IMR-90 (cell line): ENCODE data around the gene CPXCR1. TPM values are rescaled to one million over a fixed set of nuclear protein-coding genes. Genes with fewer than 3 reads are reported as not detected.
"Not testable (repeated sequence)": the region's sequence is repeated elsewhere in the genome, so short reads cannot be mapped to it uniquely, and the experiment has no call there.

Source experiments
- ATAC-seq: fragments of 200-7000 bp; cut with Tn5 transposase; 2 replicates; pipeline ENCODE4 v1.9.1; 2020; ENCODE audit warnings: low read depth, mild to moderate bottlenecking, moderate library complexity
- BruUV-seq: library from RNA; stranded (reverse); fragments of 400-500 nt; replicated peaks from 2 replicates; lab custom pipeline; 2021; lab: Mats Ljungman, UMichigan
- CTCF ChIA-PET: fragments of 300-600 bp; formaldehyde crosslinking; extraction: SDS; loops from one replicate; lab custom pipeline; 2021; ENCODE audit warnings: antibody characterized with exemption; lab: Yijun Ruan, JAX
- POLR2A ChIA-PET: fragments of 300-600 bp; sonication (Branson Sonifier 250); formaldehyde crosslinking; loops from one replicate; lab custom pipeline; 2022; ENCODE audit warnings: antibody characterized with exemption; ENCODE audit not compliant: unreplicated experiment; lab: Charles Lee
- DNase-seq: peaks from one replicate; pipeline ENCODE4 v3.0.0; 2013
- H2AFZ ChIP-seq: replicated peaks from 2 replicates; pipeline ENCODE3; 2013; ENCODE audit warnings: low read length, mild to moderate bottlenecking; ENCODE audit not compliant: poor library complexity
- H2AK5ac ChIP-seq: 2 replicates; pipeline ENCODE4 v1.6.1; 2013; ENCODE audit warnings: low read depth, low read length, inconsistent platforms
- H2AK9ac ChIP-seq: replicated peaks from 2 replicates; pipeline ENCODE3; 2013; ENCODE audit warnings: mild to moderate bottlenecking, low read depth, low read length, moderate library complexity; ENCODE audit not compliant: poor library complexity
- H2BK120ac ChIP-seq: 2 replicates; pipeline ENCODE4 v1.6.1; 2013; ENCODE audit warnings: low read depth, low read length, inconsistent platforms
- H2BK15ac ChIP-seq: 3 replicates; pipeline ENCODE4 v1.6.1; 2013; ENCODE audit warnings: low read depth, low read length, inconsistent platforms
- H2BK20ac ChIP-seq: 2 replicates; pipeline ENCODE4 v1.6.1; 2013; ENCODE audit warnings: low read depth, mild to moderate bottlenecking, inconsistent platforms, low read length, moderate library complexity
- H2BK5ac ChIP-seq: 2 replicates; pipeline ENCODE4 v1.6.1; 2013; ENCODE audit warnings: mild to moderate bottlenecking, low read depth, low read length, inconsistent platforms; ENCODE audit not compliant: poor library complexity, severe bottlenecking
- H3K14ac ChIP-seq: replicated peaks from 2 replicates; pipeline ENCODE4 v1.6.1; 2013; ENCODE audit warnings: low read depth, low read length, inconsistent platforms
- H3K18ac ChIP-seq: 2 replicates; pipeline ENCODE4 v1.6.1; 2013; ENCODE audit warnings: low read depth, low read length, control low read depth
- H3K23ac ChIP-seq: 2 replicates; pipeline ENCODE4 v1.6.1; 2013; ENCODE audit warnings: low read depth, low read length, inconsistent platforms
- H3K27ac ChIP-seq: 2 replicates; pipeline ENCODE4 v1.5.1; 2013; ENCODE audit warnings: mild to moderate bottlenecking, control low read depth, low read length; ENCODE audit not compliant: insufficient read depth
- H3K27me3 ChIP-seq: 2 replicates; pipeline ENCODE4 v1.6.1; 2013; ENCODE audit warnings: low read length; ENCODE audit not compliant: control insufficient read depth, insufficient read depth
- H3K36me3 ChIP-seq: 2 replicates; pipeline ENCODE4 v1.6.1; 2013; ENCODE audit warnings: low read length, mixed read lengths; ENCODE audit not compliant: control insufficient read depth, insufficient read depth
- H3K4ac ChIP-seq: 2 replicates; pipeline ENCODE4 v1.6.1; 2013; ENCODE audit warnings: low read depth, low read length, inconsistent platforms
- H3K4me1 ChIP-seq: 2 replicates; pipeline ENCODE4 v1.6.1; 2013; ENCODE audit warnings: low read length, mixed read lengths; ENCODE audit not compliant: control insufficient read depth, insufficient read depth
- H3K4me2 ChIP-seq: 2 replicates; pipeline ENCODE4 v1.6.1; 2013; ENCODE audit warnings: low read depth, mild to moderate bottlenecking, control low read depth, low read length, moderate library complexity
- H3K4me3 ChIP-seq: 2 replicates; pipeline ENCODE4 v1.5.1; 2013; ENCODE audit warnings: low read depth, mild to moderate bottlenecking, control low read depth, low read length, moderate library complexity; ENCODE audit not compliant: insufficient read depth
- H3K56ac ChIP-seq: 2 replicates; pipeline ENCODE4 v1.6.1; 2013; ENCODE audit warnings: low read length, inconsistent platforms; ENCODE audit not compliant: insufficient read depth; ENCODE audit errors: extremely low read depth
- H3K79me1 ChIP-seq, 2 experiments: 2 replicates each; pipeline ENCODE4 v1.6.1; 2013; ENCODE audit warnings: low read length in 2 of 2, inconsistent platforms in 1 of 2, low read depth in 1 of 2
- H3K9ac ChIP-seq: 2 replicates; pipeline ENCODE4 v1.6.1; 2013; ENCODE audit warnings: low read depth, low read length, control low read depth
- H3K9me1 ChIP-seq: 2 replicates; pipeline ENCODE4 v1.6.1; 2013; ENCODE audit warnings: low read length, inconsistent platforms; ENCODE audit not compliant: insufficient read depth
- H3K9me3 ChIP-seq: 2 replicates; pipeline ENCODE4 v1.6.1; 2013; ENCODE audit warnings: low read length; ENCODE audit not compliant: control insufficient read depth, insufficient read depth
- H4K20me1 ChIP-seq: 2 replicates; pipeline ENCODE4 v1.6.1; 2013; ENCODE audit warnings: low read length, inconsistent platforms; ENCODE audit not compliant: insufficient read depth
- H4K5ac ChIP-seq: 2 replicates; pipeline ENCODE4 v1.6.1; 2013; ENCODE audit warnings: mild to moderate bottlenecking, low read depth, low read length, control low read depth
- H4K8ac ChIP-seq, 2 experiments: 2 replicates each; pipeline ENCODE4 v1.6.1; 2013; ENCODE audit warnings: low read depth in 2 of 2, low read length in 2 of 2, control low read depth in 1 of 2, inconsistent platforms in 1 of 2
- H4K91ac ChIP-seq: 2 replicates; pipeline ENCODE4 v1.6.1; 2013; ENCODE audit warnings: low read depth, low read length, inconsistent platforms; ENCODE audit not compliant: insufficient read depth
- WGBS, 2 experiments: methylation state at CpG; one replicate each; pipeline versions ENCODE4 v1.1.5 to v1.1.7; 2013; ENCODE audit warnings: missing lambda C conversion rate in 2 of 2; ENCODE audit not compliant: insufficient read length in 1 of 2; ENCODE audit errors: extremely low coverage in 2 of 2; 5-methylcytosine and 5-hydroxymethylcytosine counted together
- dilution Hi-C: fragments of 300-500 bp; cut with HindIII; formaldehyde crosslinking; loops from one replicate; pipeline ENCODE4 v1.14.3; 2018; ENCODE audit warnings: low sequenced_read_pairs; ENCODE audit not compliant: unreplicated experiment
- in situ Hi-C: fragments of 300-500 bp; cut with MboI; formaldehyde crosslinking; loops from 3 replicates; pipeline ENCODE4 v1.14.3; 2019; ENCODE audit warnings: low sequenced_read_pairs, inconsistent platforms, mixed read lengths
- intact Hi-C: fragments of 100-400 bp; cut with micrococcal nuclease; formaldehyde crosslinking; loops from 2 replicates; pipeline ENCODE4 v1.10.0; 2022
- polyA plus RNA-seq, 3 experiments: library from polyadenylated mRNA; depleted of rRNA; stranded (reverse); fragments of >200 nt; gene quantifications; 2 replicates each; pipeline ENCODE4 v1.2.3, GENCODE V29; 2012; ENCODE audit warnings: low replicate concordance in 1 of 3
- total RNA-seq: library from RNA; depleted of rRNA; stranded (reverse); fragments of >200 nt; gene quantifications from 2 replicates; pipeline ENCODE4 v1.2.3, GENCODE V29; 2012

CPXCR1 gene
- total and polyA plus RNA-seq, 2 of the 4 experiments (the other 2 are of a cell fraction) = not detected

GRCh38 chrX:88746215-88746614 is 810 bp upstream of the CPXCR1 start:
- ATAC-seq, POLR2A ChIA-PET, H3K4me2 ChIP-seq, H3K4ac ChIP-seq, H3K23ac ChIP-seq, H4K8ac ChIP-seq, H4K5ac ChIP-seq, in situ Hi-C loops, H4K91ac ChIP-seq, H3K27me3 ChIP-seq, H4K20me1 ChIP-seq, H3K56ac ChIP-seq, H3K9ac ChIP-seq, H3K9me1 ChIP-seq, H2BK15ac ChIP-seq, CTCF ChIA-PET, intact Hi-C loops, BruUV-seq, H3K79me1 ChIP-seq, H3K18ac ChIP-seq, dilution Hi-C loops, DNase-seq, H2AK5ac ChIP-seq, H2AK9ac ChIP-seq, H2AFZ ChIP-seq, H2BK5ac ChIP-seq, H2BK20ac ChIP-seq, H3K4me3 ChIP-seq, H3K4me1 ChIP-seq, H3K9me3 ChIP-seq, H2BK120ac ChIP-seq, H3K14ac ChIP-seq, H3K27ac ChIP-seq, H3K36me3 ChIP-seq: not testable (repeated sequence)
- 80% methylated on average over 1 of the region's 11 CpGs; no CpG with 5 or more reads in 1 of the 2 experiments for WGBS, 2 experiments

- BruUV-seq, in situ Hi-C loops: not testable (repeated sequence)
Observed at GRCh38 chrX:88752339-88752738, 5.3 kb downstream of the CPXCR1 start.

More at GRCh38 chrX:88752339-88752738, 5.3 kb downstream of the CPXCR1 start:
- ATAC-seq, H3K79me1 ChIP-seq, H3K4me1 ChIP-seq, H3K36me3 ChIP-seq, H3K9ac ChIP-seq, H3K23ac ChIP-seq, H3K9me3 ChIP-seq, H2AFZ ChIP-seq, H3K4ac ChIP-seq, H4K8ac ChIP-seq, POLR2A ChIA-PET, H3K4me2 ChIP-seq, H2BK5ac ChIP-seq, H3K27ac ChIP-seq, H3K27me3 ChIP-seq, DNase-seq, H3K18ac ChIP-seq, CTCF ChIA-PET, intact Hi-C loops, H2BK20ac ChIP-seq, H2BK15ac ChIP-seq, H3K4me3 ChIP-seq, H3K14ac ChIP-seq, H4K91ac ChIP-seq, H2BK120ac ChIP-seq, H3K56ac ChIP-seq, H4K5ac ChIP-seq, H2AK9ac ChIP-seq, dilution Hi-C loops, H2AK5ac ChIP-seq, H4K20me1 ChIP-seq, H3K9me1 ChIP-seq: not testable (repeated sequence)
- 100% methylated on average over 1 of the region's 5 CpGs; no CpG with 5 or more reads in 1 of the 2 experiments for WGBS, 2 experiments
